Measurements from ENCODE around the gene ARMC2.

DNA sequence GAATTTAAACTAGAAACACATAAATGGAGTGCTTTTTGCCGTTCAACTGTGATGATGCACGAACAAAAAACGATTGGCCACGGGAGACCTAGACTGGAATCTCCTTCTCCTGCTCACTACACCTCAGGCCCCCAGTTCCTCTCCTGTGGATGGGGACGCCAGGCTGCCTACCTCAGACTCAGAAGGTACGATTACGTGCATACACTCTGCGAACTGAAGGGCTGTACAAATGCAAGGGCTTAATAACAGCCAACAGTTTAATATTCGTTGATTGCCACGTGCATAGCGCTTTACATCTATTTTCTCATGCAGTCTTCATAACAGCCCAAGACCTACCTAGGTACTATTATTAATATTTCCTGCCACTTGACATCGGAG lies 495 bp upstream of the ARMC2 start:
- TF ChIP-seq, protein P1, sequence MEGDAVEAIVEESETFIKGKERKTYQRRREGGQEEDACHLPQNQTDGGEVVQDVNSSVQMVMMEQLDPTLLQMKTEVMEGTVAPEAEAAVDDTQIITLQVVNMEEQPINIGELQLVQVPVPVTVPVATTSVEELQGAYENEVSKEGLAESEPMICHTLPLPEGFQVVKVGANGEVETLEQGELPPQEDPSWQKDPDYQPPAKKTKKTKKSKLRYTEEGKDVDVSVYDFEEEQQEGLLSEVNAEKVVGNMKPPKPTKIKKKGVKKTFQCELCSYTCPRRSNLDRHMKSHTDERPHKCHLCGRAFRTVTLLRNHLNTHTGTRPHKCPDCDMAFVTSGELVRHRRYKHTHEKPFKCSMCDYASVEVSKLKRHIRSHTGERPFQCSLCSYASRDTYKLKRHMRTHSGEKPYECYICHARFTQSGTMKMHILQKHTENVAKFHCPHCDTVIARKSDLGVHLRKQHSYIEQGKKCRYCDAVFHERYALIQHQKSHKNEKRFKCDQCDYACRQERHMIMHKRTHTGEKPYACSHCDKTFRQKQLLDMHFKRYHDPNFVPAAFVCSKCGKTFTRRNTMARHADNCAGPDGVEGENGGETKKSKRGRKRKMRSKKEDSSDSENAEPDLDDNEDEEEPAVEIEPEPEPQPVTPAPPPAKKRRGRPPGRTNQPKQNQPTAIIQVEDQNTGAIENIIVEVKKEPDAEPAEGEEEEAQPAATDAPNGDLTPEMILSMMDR (IDR thresholded peaks at IDR 0.05) = no peak
- TF ChIP-seq POLR2A (IDR thresholded peaks at IDR 0.05) = no peak
